ENCODE measurements around the gene MCIDAS.

MCIDAS gene

GRCh38 chr5:55226934-55227663 lies at the start of gene MCIDAS:
Gene MCIDAS (minus strand): TSS chr5:55227315. CDS start chr5:55227138, 177 bp downstream.
- DNase-seq (ENCODE audit: low spot score), result peak; percentile 48

GRCh38 chr5:55276771-55277170 lies 49.7 kb upstream of the MCIDAS start:
- no peak for DNase-seq (ENCODE audit: low spot score)

DNA sequence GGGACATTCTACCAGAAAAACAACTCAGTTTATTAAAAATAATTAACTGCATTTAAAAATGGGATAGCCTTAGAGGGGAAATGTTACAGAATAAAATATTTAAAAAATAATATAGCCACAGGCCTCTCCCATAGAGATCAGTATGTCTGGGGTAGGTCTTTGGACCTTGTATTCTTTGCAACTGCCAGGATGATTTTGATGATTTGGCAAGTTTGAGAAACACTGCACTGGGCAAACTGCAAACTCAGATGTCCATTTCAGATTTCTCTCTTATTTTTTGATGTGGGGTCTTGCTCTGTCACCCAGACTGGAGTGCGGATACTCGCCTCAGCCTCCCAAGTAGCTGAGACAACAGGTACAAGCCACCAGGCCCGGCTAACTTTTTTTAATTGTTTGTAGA lies 31.2 kb upstream of the MCIDAS start:
- no peak for DNase-seq (ENCODE audit: low spot score)

- DNase-seq (ENCODE audit: low spot score), result no peak
These were observed 27.7 kb upstream of the MCIDAS start for GRCh38 chr5:55254802-55255201.

GRCh38 chr5:55250064-55250463 lies 22.9 kb upstream of the MCIDAS start:
- no peak for DNase-seq (ENCODE audit: low spot score)

- no peak for DNase-seq (ENCODE audit: low spot score)
These were observed 14.6 kb upstream of the MCIDAS start for GRCh38 chr5:55241746-55242145.

DNA sequence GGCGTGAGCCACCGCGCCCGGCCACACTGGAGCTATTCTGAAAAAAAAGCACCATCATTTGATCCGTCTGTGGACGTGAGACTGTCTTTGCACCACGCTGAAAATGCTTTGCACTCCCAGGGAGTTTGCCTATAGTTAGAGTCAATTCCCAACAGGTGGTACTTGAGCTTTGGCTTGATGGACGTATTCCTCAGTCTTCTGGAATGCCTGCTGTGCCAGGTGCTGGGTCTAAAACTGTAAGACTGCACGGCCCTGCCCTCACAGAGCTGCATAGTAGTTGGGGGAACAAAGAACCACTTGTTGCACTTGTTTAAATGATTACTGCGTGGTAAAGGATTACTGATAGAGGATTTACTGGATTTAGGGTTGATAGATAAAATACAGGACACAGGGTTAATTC lies 9.7 kb upstream of the MCIDAS start:
- no peak for DNase-seq (ENCODE audit: low spot score)

DNA sequence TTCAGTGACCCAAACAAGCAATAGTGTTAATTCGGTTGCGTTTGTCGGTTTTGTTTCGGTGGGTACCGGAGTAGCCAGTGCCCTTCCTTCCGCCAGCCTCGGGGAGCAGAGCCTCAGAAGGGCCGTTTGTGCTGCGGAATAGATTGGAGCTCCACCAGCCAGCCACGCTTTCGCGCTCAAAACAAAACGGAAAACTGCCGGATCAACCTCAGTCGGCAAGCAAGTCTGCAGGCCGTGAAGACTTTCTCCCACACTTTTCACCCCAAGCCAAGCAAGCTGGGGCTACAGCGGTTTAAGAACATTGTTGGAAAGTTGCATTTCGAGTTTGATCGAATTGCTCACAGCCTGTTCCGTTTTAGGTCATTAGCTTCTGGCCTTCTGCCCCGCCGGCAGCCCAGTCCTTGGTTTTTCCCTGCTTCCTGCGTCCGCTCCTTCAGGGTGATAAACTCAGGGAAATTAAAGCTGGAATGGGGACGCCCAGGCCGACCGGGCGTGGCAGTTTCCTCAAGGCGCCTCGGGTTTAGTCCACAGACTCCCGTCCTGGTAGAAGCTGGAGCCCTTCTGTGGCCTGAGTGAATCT lies 7.1 kb upstream of the MCIDAS start:
- DNase-seq (ENCODE audit: low spot score), result peak; percentile 54

GRCh38 chr5:55232985-55233928 lies 6.1 kb upstream of the MCIDAS start, which contains the start of gene CCNO:
Gene CCNO (minus strand): TSS chr5:55233608. CDS start chr5:55233523, 85 bp downstream.
- DNase-seq (ENCODE audit: low spot score), result peak; percentile 82

- peak; percentile 51 for DNase-seq (ENCODE audit: low spot score)
These were observed 5.3 kb upstream of the MCIDAS start for GRCh38 chr5:55232271-55232984.

- peak; percentile 25 for DNase-seq (ENCODE audit: low spot score)
These were observed 4.8 kb upstream of the MCIDAS start for GRCh38 chr5:55231919-55232270.

DNA sequence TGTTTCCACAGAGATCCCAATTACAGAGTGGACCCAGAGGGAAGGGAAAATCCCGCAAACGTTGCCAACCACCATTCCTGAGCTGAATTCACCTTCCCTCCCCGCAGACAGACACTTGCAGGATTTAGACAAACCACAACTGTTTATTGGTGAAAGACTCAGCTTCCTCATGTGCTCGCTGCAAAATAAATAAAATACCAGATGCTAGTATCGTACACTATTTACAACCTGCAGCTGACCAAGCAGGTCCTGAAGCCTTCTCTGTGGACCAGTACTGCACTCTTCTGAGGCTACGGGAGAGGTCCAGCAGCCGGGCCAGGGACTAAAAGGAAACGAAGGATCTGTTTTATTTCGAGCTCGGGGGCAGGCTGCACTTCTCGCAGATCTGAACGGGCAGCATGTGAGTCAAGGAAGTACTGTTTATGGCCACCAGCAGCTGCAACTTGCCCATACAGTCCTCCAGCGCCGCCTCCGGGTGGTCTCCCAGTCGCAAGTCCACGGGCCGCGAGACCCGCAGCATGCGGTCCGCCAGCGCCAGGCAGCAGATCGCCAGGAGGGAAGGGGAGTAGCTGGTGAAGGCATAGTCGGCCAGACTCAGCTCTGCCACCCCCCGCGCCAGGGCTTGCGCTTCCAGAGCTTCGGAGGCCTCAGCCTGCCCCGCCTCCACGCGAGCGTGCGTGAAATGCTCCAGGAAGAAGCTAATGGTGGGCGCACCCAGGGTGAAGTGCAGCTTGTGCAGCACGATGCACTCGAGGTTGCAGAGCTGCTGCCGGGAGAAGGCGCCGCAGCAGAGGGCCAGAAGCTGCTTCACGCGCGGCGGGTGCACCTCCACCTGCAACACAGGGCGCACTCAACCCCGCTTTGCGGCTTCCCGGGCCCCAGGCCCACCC lies 4.2 kb upstream of the MCIDAS start:
- DNase-seq (ENCODE audit: low spot score), result peak; percentile 28

DNA sequence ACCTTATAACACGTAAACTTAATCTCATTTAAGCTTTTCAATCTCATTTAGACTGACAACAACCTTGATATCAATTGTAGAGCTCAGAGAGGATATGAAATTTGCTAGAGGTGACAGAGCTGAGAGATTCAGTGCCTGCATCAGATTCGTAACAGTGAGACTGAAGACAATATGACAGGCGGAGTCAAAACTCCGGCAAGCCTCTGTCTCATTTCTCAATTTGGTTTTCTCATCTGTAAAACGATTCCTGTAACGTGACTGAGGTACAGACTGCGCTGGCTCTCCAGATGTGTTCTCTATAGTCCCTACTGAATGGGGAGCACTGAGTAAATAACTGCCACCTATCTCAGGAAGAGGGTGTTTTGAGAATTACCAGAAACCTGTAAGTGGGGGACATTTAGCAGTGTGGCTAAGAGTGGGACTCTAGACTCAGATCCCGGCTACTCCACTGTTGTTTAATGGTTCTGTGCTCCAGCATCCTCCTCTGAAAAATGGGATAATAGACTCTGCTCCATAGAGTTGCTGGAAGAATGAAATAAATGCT lies 3.0 kb upstream of the MCIDAS start:
- no peak for DNase-seq (ENCODE audit: low spot score)

GRCh38 chr5:55227664-55228430 lies 732 bp upstream of the MCIDAS start:
- peak; percentile 4 for DNase-seq (ENCODE audit: low spot score)

- DNase-seq (ENCODE audit: low spot score), result peak; percentile 71
These were observed 835 bp downstream of the MCIDAS start for GRCh38 chr5:55226027-55226933.

DNA sequence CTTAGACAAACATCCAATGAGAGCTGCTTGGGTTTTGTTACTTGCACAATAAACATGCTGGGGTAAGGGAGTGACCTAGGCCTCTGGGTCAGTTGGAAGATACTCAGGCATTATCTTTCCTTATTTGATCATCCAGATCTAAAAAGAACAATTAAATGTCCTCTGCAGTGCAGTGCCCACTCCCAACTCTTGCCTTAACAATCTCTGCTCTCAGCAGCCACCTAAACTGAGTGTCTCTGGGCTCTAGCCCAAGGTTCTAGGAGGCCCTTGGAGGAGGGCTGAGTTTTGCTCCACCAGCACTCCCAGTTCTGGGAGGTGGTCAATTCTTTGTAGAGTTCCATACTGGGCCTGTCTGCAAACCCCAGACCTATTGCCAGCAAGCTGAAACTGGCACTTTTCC lies 1.8 kb downstream of the MCIDAS start:
- DNase-seq (ENCODE audit: low spot score), result no peak

- no peak for DNase-seq (ENCODE audit: low spot score)
These were observed 3.3 kb downstream of the MCIDAS start for GRCh38 chr5:55223812-55224240.

DNA sequence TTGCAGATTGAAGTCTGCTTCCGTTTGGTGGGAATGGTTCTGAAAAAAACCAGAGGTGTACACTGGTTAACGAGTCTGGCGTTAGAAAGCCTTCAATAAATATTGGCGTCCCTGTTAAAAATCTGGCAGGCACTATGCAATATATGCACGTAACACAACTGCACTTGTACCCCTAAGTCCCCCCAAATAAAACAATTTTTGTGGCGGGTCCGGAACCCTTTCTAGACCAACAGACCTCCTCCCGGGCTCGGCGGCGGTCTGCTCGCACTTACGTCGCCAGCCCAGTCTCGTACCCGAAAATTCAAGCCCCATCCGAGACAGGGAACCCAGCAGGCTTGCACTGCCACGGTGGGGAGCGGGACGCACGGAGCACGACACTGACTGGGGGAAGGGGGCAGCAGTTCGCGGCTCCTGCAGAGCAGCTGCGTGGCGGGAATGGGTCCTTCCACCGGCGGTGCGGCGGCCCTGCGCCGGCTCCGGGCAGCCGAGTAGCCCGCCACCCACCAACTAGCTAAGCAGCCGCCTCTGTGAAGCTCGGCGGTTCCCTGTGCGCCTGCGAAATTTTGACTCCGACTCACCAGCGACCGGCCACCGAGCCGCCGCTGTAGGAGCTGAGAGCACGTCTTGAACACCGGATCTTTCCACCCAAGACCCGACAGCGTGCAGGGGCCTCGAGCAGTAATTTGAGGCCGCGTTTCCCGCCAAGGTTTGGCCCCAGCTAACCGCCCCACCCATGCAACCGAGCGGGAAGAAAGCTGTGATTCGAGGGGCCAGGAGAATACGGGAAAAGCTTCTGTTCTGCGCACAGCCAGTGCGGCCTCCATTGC lies 3.9 kb downstream of the MCIDAS start:
- DNase-seq (ENCODE audit: low spot score), result no peak

All from cerebellar cortex (tissue), 1 donor.